ENCODE data around the gene ABCD3.

ABCD3 gene

GRCh38 chr1:94527447-94528031, 109.3 kb downstream of the ABCD3 start:
- no peak overlapping the region for H3K4me3 ChIP-seq (ENCODE audit: low read depth, low read length)
- TF ChIP-seq MYC (IDR thresholded peaks at IDR 0.05; ENCODE audit: low read depth, low read length) (no peak), CTCF (IDR thresholded peaks at IDR 0.05; ENCODE audit: low read depth, low read length) (no peak), MAX (IDR thresholded peaks at IDR 0.05; ENCODE audit: low read depth, low read length) (no peak)
- peak; percentile 72 for DNase-seq (ENCODE audit: low read depth)

GRCh38 chr1:94528299-94528698, 110.1 kb downstream of the ABCD3 start:
- DNase-seq (ENCODE audit: low read depth): peak; percentile 25
- TF ChIP-seq MYC (IDR thresholded peaks at IDR 0.05; ENCODE audit: low read depth, low read length): no peak
- no peak for TF ChIP-seq POLR2A (IDR thresholded peaks at IDR 0.05; ENCODE audit: extremely low read depth, insufficient read length)
- TF ChIP-seq CTCF (IDR thresholded peaks at IDR 0.05; ENCODE audit: low read depth, low read length): no peak
- no peak for TF ChIP-seq MAX (IDR thresholded peaks at IDR 0.05; ENCODE audit: low read depth, low read length)
- no peak overlapping the region for H3K4me3 ChIP-seq (ENCODE audit: low read depth, low read length)

GRCh38 chr1:94528826-94529225, 110.6 kb downstream of the ABCD3 start:
- TF ChIP-seq MYC (IDR thresholded peaks at IDR 0.05; ENCODE audit: low read depth, low read length): no peak
- TF ChIP-seq CTCF (IDR thresholded peaks at IDR 0.05; ENCODE audit: low read depth, low read length): no peak
- no peak for TF ChIP-seq POLR2A (IDR thresholded peaks at IDR 0.05; ENCODE audit: extremely low read depth, insufficient read length)
- TF ChIP-seq MAX (IDR thresholded peaks at IDR 0.05; ENCODE audit: low read depth, low read length): no peak
- H3K4me3 ChIP-seq (ENCODE audit: low read depth, low read length): no peak overlapping the region
- DNase-seq (ENCODE audit: low read depth): no peak

DNA sequence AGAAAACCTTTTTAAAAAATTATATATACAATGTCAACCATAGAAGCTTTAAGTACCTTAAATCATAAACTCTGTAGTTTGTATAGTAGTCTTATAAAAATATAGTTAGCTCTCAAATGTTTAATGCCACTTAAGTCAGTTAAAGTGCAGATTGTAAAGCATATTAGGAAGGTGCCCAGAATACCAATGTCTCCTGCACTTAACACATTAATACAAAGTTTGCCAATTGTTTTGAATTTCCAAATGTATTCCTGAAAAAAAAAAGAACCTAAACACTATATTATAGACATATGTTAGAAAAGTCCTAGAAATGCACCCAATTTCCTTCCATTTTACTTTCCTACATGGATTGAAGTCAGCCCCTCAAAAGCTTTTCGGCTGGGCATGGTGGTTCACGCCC, 111.2 kb downstream of the ABCD3 start:
- no peak overlapping the region for H3K4me3 ChIP-seq (ENCODE audit: low read depth, low read length)
- TF ChIP-seq CTCF (IDR thresholded peaks at IDR 0.05; ENCODE audit: low read depth, low read length) (no peak), MAX (IDR thresholded peaks at IDR 0.05; ENCODE audit: low read depth, low read length) (no peak), POLR2A (IDR thresholded peaks at IDR 0.05; ENCODE audit: extremely low read depth, insufficient read length) (no peak), MYC (IDR thresholded peaks at IDR 0.05; ENCODE audit: low read depth, low read length) (no peak)
- no peak for DNase-seq (ENCODE audit: low read depth)

DNA sequence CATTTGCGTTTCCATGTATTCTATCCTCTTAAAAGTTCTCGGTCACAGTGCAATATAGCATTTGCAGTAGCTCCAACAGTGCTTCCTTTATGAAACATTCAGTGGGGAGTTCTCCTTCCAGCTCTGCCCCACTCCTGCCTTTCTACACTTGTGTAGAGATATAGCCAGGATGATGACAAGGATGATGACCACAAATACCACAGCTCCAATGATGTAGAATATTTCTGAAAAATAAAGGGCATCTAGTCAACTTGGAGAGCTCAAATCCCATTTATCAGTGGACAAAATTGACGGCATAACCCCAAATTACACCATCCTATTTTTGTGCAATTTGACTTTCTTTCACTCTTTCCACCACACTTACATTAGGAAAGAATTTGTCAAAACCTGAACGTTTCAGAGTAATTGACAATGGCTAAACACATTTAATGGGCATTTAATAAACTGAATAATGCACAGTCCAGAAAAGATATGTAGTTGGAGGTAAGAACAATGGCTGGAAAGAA, 112.2 kb downstream of the ABCD3 start:
- H3K4me3 ChIP-seq (ENCODE audit: low read depth, low read length): no peak overlapping the region
- TF ChIP-seq MAX (IDR thresholded peaks at IDR 0.05; ENCODE audit: low read depth, low read length) (no peak), POLR2A (IDR thresholded peaks at IDR 0.05; ENCODE audit: extremely low read depth, insufficient read length) (no peak), CTCF (IDR thresholded peaks at IDR 0.05; ENCODE audit: low read depth, low read length) (no peak), MYC (IDR thresholded peaks at IDR 0.05; ENCODE audit: low read depth, low read length) (no peak)
- no peak for DNase-seq (ENCODE audit: low read depth)
